MM.1S (cell line): Measurements from ENCODE around the gene ENTPD5.

Experiments
- DNase-seq: peaks from one replicate; pipeline ENCODE4 v3.0.0-alpha.2; 2015
- H2AFZ ChIP-seq: fragments of 300-600 bp; sonication (generic); 2 replicates; pipeline ENCODE4 v1.6.0; 2016; ENCODE audit warnings: antibody characterized with exemption, low read length
- H3F3A ChIP-seq: fragments of 300-600 bp; sonication (generic); 2 replicates; pipeline ENCODE4 v1.6.1; 2016; ENCODE audit warnings: mild to moderate bottlenecking, antibody characterized with exemption, low read length, moderate library complexity, mixed read lengths; ENCODE audit not compliant: insufficient read depth
- H3K27ac ChIP-seq: fragments of 300-600 bp; sonication (generic); 2 replicates; pipeline ENCODE4 v1.5.1; 2016; ENCODE audit warnings: mild to moderate bottlenecking, low read length
- H3K27me3 ChIP-seq: fragments of 300-600 bp; sonication (generic); replicated peaks from 2 replicates; pipeline ENCODE4 v1.6.0; 2016; ENCODE audit warnings: low read length; ENCODE audit not compliant: insufficient read depth
- H3K36me3 ChIP-seq: fragments of 300-600 bp; sonication (generic); replicated peaks from 2 replicates; pipeline ENCODE4 v1.6.1; 2016; ENCODE audit warnings: mild to moderate bottlenecking, low read length, mixed read lengths; ENCODE audit not compliant: insufficient read depth
- H3K4me1 ChIP-seq: fragments of 300-600 bp; sonication (generic); 2 replicates; pipeline ENCODE4 v1.6.1; 2016; ENCODE audit warnings: low read length, mixed read lengths
- H3K4me2 ChIP-seq: fragments of 300-600 bp; sonication (generic); 2 replicates; pipeline ENCODE4 v1.6.0; 2016; ENCODE audit warnings: low read depth, low read length
- H3K4me3 ChIP-seq: fragments of 300-600 bp; sonication (generic); 2 replicates; pipeline ENCODE4 v1.5.1; 2016; ENCODE audit warnings: low read length, mixed read lengths
- H3K79me2 ChIP-seq: fragments of 300-600 bp; sonication (generic); 2 replicates; pipeline ENCODE4 v1.6.1; 2016; ENCODE audit warnings: mixed run types, low read length, mixed read lengths
- H3K9ac ChIP-seq: fragments of 300-600 bp; sonication (generic); 2 replicates; pipeline ENCODE4 v1.6.1; 2016; ENCODE audit warnings: low read length, mixed read lengths
- H3K9me2 ChIP-seq: fragments of 300-600 bp; sonication (generic); replicated peaks from 2 replicates; pipeline ENCODE4 v1.6.1; 2016; ENCODE audit warnings: mild to moderate bottlenecking, low read length, mixed read lengths; ENCODE audit not compliant: insufficient read depth
- H3K9me3 ChIP-seq: fragments of 300-600 bp; sonication (generic); replicated peaks from 2 replicates; pipeline ENCODE4 v1.6.1; 2016; ENCODE audit warnings: mild to moderate bottlenecking, low read length, mixed read lengths; ENCODE audit not compliant: insufficient read depth
- H4K20me1 ChIP-seq: fragments of 300-600 bp; sonication (generic); 2 replicates; pipeline ENCODE4 v1.6.1; 2016; ENCODE audit warnings: mild to moderate bottlenecking, low read length, moderate library complexity, mixed read lengths; ENCODE audit not compliant: insufficient read depth
- CTCF ChIP-seq: fragments of 300-600 bp; sonication (generic); IDR thresholded peaks from 2 replicates; pipeline ENCODE4 v1.5.1; 2016; ENCODE audit warnings: antibody characterized with exemption, low read length, mixed read lengths
- EZH2 ChIP-seq: fragments of 300-600 bp; sonication (generic); optimal IDR thresholded peaks from 2 replicates; pipeline ENCODE3; 2017; ENCODE audit warnings: low read depth, mild to moderate bottlenecking, antibody characterized with exemption, low read length, mixed read lengths
- EZH2phosphoT487 ChIP-seq: fragments of 300-600 bp; sonication (generic); IDR thresholded peaks from 2 replicates; pipeline ENCODE4 v1.6.1; 2018; ENCODE audit warnings: antibody characterized with exemption, low read length

The ENTPD5 gene

GRCh38 chr14:73997944-73998447 lies 21.1 kb downstream of the ENTPD5 start:
- H3K79me2 ChIP-seq: no peaks in the 10 kb centered on the region
- no peak for DNase-seq
- H3K4me3 ChIP-seq: no peak overlapping the region
- no peak overlapping the region for H2AFZ ChIP-seq
- no peaks in the 10 kb centered on the region for H3K9me3 ChIP-seq
- no peak overlapping the region for H3K9ac ChIP-seq
- no peaks in the 10 kb centered on the region for H3F3A ChIP-seq
- H3K9me2 ChIP-seq: no peaks in the 10 kb centered on the region
- no peaks in the 10 kb centered on the region for H3K4me1 ChIP-seq
- no peaks in the 10 kb centered on the region for H4K20me1 ChIP-seq
- no peak overlapping the region for H3K27ac ChIP-seq
- H3K27me3 ChIP-seq: no peaks in the 10 kb centered on the region
- H3K4me2 ChIP-seq: no peak overlapping the region
- no peaks in the 10 kb centered on the region for H3K36me3 ChIP-seq
- TF ChIP-seq EZH2phosphoT487 (no peak), EZH2 (no peak), CTCF (no peak)

GRCh38 chr14:73997108-73997943 lies 21.8 kb downstream of the ENTPD5 start:
- Histone ChIP-seq H3K9ac (no peak overlapping the region), H3K9me2 (no peaks in the 10 kb centered on the region), H3K4me2 (no peak overlapping the region), H4K20me1 (no peaks in the 10 kb centered on the region), H3K27me3 (no peaks in the 10 kb centered on the region), H2AFZ (no peak overlapping the region), H3K9me3 (no peaks in the 10 kb centered on the region), H3K27ac (no peak overlapping the region), H3K79me2 (no peaks in the 10 kb centered on the region), H3F3A (no peaks in the 10 kb centered on the region), H3K4me1 (no peaks in the 10 kb centered on the region), H3K36me3 (no peaks in the 10 kb centered on the region), H3K4me3 (no peak overlapping the region)
- TF ChIP-seq EZH2phosphoT487 (no peak), EZH2 (no peak), CTCF (no peak)
- DNase-seq: no peak

- Histone ChIP-seq H3K9ac (no peak overlapping the region), H3K9me3 (no peaks in the 10 kb centered on the region), H3K27ac (no peak overlapping the region), H3K36me3 (no peaks in the 10 kb centered on the region), H3K4me2 (no peak overlapping the region), H3K4me1 (no peaks in the 10 kb centered on the region), H2AFZ (no peak overlapping the region), H3K9me2 (no peaks in the 10 kb centered on the region), H3K27me3 (no peaks in the 10 kb centered on the region), H3K79me2 (no peaks in the 10 kb centered on the region), H4K20me1 (no peaks in the 10 kb centered on the region), H3F3A (no peaks in the 10 kb centered on the region), H3K4me3 (no peak overlapping the region)
- TF ChIP-seq EZH2phosphoT487 (no peak), EZH2 (no peak), CTCF (no peak)
- no peak for DNase-seq
Measured at GRCh38 chr14:73996731-73997107, 22.4 kb downstream of the ENTPD5 start.
